Measurements from ENCODE around the gene TRERF1.

Gene TRERF1

DNA sequence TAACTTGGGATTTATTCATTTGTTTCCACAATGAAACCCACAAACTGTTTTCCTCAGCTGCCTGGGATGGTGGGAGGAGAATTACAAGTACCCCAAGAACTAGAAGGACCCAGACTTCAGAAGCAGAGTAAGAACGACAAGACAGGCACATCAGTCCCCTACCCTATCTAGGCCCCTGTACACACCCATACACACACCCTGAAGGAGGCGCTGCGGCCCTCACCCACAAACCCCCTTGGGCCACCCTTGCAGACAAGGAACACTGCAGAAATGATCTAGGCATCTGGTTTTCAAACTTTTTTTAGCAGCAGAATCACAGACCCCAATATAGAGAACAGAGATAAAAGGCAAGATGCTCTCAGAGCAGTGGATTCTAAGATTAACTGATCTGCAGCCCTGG is 55.0 kb downstream of the TRERF1 start:
- TF ChIP-seq, protein P1, sequence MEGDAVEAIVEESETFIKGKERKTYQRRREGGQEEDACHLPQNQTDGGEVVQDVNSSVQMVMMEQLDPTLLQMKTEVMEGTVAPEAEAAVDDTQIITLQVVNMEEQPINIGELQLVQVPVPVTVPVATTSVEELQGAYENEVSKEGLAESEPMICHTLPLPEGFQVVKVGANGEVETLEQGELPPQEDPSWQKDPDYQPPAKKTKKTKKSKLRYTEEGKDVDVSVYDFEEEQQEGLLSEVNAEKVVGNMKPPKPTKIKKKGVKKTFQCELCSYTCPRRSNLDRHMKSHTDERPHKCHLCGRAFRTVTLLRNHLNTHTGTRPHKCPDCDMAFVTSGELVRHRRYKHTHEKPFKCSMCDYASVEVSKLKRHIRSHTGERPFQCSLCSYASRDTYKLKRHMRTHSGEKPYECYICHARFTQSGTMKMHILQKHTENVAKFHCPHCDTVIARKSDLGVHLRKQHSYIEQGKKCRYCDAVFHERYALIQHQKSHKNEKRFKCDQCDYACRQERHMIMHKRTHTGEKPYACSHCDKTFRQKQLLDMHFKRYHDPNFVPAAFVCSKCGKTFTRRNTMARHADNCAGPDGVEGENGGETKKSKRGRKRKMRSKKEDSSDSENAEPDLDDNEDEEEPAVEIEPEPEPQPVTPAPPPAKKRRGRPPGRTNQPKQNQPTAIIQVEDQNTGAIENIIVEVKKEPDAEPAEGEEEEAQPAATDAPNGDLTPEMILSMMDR (IDR thresholded peaks at IDR 0.05) = no peak

DNA sequence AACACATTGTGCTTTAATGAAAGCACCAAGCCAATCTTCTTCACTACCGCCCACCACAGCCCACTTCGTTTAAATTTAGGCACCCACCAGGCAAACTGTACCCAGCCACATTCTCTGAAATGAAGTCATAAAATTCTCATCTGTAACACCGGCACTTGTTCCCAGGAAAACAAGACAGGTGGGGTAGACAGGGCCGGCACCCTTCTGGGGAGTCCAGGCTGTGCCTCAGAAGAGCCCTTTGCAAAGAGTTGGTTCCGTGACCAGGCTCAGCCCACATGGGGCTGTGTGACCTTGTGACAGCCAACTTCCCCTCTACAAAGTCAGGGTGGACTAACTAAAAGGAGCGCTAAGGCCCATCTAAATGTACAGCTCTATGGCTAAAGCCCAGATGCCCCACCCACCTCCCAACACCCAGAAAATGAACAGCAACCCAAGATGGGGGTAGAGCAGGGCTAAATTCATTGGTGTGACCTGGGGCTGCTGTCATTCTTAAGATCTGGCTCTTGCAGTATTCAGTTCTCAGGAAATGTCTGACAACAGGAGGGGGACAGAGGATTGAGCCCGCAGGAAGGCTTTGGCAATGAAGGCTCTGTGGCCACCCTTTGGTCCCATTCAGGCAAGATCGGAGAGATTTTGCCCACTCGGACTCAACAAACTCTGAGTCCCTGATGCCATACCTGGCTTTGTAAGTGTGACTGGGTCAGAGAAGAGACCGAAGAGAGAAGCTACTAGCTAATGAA is 56.7 kb downstream of the TRERF1 start:
- TF ChIP-seq, protein P1 (IDR thresholded peaks at IDR 0.05) = no peak

DNA sequence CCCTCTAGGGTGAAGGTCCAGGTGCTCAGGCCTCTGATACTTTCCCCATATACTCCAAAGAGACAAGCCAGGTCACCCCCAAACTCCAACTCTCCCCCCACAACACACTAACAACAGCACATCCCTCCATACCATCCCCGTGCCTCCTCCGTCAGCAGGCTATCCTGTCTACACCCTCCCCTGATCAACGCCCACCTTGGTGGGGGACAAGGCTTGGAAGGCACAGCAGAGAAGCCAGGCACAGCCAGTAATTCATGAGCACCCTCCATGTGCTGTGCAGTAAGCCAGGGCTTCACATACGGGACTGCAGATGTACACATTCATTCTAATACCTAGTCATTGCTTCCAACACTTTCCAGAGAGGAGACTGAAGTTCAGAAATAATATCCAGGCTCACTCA is 57.6 kb downstream of the TRERF1 start:
- TF ChIP-seq, protein P1 (IDR thresholded peaks at IDR 0.05) = no peak

DNA sequence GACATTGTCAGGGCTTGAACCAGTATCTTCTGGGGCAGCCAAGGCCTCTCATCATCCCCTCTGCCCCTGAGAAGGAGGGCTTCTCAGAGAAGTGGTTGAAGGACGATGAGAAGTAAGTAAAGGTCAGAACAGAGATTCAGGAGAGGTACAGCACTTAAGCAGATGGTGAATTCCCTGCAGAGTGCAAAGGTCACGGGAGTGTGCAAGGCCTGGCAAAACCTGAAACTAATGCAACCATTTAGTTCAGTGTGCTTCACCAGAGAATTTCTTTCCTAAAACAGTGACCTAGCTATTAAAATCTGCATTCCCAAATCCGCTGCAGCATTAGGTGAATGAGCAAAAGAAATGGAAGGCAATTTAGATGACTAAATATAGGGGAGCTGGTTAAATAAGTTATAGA is 58.4 kb downstream of the TRERF1 start:
- TF ChIP-seq, protein P1 (IDR thresholded peaks at IDR 0.05) = no peak

DNA sequence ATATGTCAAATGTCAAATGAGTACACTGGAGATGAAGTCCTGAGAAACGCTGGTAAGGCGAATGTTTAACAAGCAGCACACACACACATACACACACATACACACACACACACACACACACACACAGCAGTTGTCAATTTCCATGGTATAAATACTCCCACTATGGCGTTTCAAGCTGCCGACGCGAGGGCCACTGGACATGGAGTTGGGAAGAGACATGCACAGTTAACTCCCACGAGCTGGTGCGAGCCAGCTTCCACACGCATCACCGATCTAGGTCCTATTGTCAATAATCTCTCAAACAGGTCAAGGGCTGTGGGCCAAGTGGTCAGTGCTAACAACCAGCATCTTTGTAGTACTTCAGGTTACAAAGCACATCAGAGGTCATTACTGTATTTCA is 58.9 kb downstream of the TRERF1 start:
- TF ChIP-seq, protein P1 (IDR thresholded peaks at IDR 0.05) = no peak

DNA sequence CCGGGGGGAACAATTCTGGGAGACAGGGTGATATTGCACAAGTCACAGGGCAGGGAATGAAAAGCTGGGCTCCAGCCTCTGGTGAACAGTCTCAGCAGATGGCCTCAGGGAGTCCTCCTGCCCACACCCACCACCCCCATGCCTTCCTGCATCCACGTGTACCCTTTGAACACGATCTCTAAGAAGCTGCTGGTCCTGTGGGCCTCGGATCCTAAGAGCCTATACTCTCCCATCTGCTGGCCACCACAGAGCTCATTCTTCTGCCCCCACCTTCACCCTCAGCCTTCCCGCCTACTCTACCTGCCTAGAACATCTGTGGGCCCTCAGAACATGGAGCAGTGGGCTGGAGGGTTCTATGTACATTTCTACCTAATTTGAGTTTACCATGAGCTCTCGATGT is 60.3 kb downstream of the TRERF1 start:
- TF ChIP-seq, protein P1 (IDR thresholded peaks at IDR 0.05) = no peak

DNA sequence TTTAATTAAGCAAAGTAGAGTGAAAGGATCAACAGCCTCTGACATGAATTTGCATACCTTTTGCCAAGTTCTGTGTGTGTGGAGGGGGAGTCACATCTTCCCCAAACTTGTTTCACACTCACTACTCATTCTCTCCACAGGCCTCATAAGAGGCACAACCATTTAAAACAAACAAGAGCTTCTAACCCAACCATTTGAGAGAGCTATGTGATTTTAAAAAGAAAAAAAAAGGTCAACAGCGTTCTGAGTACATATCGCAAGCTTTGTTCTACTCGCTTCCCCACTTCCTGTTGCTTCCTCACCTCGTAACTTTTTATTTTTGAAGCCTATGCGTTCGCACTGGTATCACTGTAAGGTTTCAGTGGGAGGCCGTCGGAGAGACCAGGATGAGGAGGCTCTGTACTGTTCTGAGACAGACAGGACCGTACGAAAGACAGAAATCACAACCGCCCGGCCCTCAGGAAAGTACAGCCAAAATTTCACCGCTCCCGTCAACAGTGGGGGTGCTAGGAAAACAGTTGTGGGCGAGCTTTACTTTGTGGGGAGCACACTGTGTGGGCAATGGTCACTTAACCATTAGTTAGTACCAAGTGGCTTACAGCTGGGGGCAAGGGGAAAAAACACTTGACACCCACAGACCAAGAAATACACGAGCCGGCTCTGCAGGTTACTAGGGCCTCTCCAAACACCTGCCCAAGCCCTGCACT is 61.3 kb downstream of the TRERF1 start:
- TF ChIP-seq, protein P1 (IDR thresholded peaks at IDR 0.05) = no peak
